ENCODE measurements around the gene SPAG4.

Gene SPAG4

GRCh38 chr20:35625584-35626385, 10.2 kb downstream of the SPAG4 start:
- no peak for DNase-seq

DNA sequence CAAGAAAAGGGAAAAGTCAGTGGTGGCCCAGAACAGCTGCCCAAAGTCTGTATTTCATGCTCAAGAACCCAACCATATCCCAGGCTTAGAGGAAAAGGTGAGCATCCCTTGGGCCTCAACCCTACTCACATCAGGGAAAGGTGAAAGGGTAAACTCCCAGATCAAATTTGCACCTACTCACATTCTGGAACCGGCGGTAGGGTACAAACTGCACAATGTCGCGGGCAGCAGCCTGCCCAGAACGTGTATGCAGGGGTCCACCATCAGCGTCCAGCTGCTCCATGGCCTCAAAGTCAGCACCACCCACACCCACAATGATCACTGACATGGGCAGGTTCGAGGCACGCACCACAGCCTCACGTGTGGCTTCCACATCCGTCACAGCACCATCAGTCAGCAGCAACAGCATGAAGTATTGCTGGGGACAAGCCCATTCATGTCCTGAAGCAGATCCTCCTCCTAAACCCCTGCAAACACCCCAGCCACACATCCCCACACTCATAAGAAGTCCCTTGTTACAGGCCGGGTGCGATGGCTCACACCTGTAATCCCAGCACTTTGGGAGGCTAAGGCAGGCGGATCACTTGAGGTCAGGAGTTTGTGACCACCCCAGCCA, 10.9 kb downstream of the SPAG4 start:
- no peak for DNase-seq

GRCh38 chr20:35627121-35627520, 11.5 kb downstream of the SPAG4 start:
- DNase-seq, result no peak

DNA sequence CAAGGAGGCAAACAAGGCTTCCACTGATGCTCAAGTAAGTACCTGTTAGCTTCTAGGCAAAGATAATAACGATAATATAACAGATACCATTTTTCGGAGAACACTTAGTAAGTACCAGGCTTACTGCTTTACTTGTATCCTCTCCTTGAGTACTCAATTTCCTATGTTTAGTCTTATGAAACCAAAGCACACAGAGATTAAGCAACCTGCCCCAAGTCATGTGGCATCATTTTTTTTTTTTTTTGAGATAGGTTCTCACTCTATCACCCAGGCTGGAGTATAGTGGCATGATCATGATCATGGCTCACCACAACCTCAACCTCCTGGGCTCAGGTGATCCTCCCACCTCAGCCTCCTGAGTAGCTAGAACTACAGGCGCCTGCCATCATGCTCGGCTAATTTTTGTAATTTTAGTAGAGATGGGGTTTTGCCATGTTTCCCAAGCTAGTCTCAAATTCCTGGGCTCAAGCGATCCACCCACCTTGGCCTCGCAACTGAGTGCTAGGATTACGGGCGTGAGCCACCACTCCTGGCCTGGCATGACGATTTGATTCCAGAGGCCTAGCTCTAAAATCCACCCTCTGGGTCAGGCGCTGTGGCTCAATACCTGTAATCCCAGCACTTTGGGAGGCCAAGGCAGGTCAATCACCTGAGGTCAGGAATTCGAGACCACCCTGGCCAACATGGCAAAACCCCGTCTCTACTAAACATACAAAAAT, 14.0 kb downstream of the SPAG4 start:
- no peak for DNase-seq

DNA sequence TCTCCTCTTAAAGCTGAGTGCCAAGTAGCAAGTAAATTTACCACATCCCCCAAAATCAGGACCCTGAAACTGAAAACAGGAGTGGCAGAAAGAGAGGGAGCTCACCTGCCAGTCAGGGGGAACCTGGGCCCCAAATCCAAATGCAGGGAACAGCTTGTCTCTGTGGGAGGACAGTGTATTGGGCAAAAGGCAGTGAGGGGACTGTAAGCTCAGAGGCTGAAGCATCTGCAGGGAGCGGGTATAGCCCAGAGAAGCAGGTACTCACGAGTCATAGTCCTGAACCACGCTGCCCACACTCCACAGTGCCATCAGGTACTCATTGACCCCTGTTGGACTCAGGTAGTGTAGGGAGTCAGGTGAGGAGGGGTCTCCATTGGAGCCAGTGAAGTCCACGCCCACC, 15.0 kb downstream of the SPAG4 start:
- DNase-seq, result no peak

DNA sequence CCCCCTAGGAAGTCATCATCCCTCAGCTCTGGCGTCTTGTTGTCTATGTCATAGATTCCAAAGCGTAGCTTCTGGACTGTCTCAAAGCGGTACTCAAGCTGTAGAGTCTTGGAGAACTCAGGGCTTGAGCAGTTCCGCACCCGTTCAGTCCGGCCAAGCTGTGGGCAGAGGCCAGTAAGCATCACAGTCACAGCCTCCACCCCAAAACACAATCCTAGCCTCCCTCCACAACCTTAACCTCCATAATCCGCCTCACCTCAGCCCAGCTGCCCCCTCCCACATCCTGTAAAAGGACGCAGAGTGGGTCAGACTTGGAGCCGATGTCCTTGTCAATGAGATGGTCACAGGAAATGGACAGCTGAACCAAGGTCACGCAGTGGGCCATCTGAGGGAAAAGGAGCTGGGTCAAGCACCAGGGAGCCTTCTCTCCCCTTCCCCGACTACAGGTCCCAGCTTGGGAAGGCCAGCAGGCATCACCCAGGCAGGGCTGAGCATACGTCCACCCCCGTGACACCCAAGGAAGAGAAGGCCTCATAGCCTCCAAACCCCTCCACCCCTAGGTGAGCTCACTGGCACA, 17.0 kb downstream of the SPAG4 start:
- DNase-seq, result no peak

DNA sequence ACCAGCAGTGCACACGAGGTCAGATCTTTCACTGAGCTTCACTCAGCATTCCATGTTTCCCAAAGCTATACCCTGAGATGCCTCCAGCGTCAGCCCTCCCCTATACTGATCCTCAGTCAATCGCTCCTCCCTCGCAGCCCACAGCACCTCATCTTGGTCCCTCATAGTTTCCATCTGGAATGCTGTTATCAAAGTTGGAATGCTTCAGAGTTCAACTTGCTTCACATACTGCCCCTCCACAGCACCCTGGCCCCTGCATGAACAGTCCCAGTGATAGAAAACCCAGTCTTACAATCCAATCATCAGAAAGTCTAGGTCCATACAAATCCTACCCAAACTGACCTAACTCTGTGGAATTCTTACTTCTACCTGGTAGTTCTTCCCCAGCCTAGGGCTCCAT, 20.0 kb downstream of the SPAG4 start:
- DNase-seq, result no peak

- no peak for DNase-seq
Measured at GRCh38 chr20:35636095-35636494, 20.5 kb downstream of the SPAG4 start.

DNA sequence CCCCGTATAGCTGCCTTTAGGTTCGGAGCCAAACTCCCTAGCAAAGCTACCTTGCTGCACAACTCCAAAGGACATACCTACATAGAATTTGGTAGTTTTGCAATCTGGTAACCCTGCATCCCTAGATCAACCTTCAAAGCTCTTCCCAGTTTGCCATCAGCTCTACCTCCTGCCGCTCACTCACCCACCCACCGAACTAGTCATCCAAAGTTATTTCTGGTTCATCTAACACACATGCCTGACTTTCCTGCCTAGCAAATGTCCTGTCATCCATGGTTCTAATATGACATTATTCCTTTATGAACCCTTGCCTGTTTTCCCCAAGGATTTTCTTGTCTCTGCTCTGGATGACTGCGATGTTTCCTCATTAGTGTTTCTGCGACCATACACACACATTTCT, 21.6 kb downstream of the SPAG4 start:
- DNase-seq, result no peak

GRCh38 chr20:35638751-35639150, 23.1 kb downstream of the SPAG4 start:
- no peak for DNase-seq

DNA sequence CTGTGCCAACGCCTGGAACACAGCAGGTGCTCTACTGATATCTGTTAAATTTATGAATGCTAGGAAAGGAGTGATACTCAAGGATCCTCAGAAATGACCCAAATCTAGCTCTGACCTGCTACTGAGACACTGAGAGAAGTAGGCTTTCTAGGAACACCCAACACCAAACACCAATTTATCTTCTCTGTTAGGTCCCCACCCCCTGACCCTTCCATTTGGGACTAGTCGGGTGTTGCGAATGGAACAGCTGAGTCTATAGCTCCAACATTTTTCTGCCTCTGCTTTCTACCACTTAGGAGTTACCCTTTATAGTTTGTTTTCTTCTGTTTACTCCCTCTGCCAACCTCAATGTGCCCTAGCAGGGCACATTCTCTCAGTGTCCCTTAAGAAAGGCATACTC, 25.1 kb downstream of the SPAG4 start:
- DNase-seq, result no peak

DNA sequence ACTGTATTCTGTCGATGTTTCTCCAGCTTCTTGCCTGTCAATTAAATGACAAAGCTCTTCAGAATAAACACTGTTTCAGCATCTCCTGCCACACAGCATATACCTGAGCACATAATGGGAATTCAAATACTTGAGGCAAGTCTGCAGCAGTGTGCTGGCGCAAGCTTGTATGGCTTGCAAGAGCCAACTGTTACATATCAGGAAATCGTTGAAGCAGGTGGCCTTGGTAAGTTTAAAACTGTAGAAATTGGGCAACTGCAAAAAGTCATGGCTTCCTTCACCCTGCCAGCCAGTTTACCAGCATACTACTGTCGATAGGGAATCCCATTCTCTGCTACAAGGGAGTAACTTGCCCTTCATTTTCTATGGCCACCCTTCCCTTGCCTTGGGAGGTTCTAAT, 26.1 kb downstream of the SPAG4 start:
- DNase-seq, result no peak

- no peak for DNase-seq
Measured at GRCh38 chr20:35643045-35643444, 27.4 kb downstream of the SPAG4 start.

- DNase-seq, result no peak
Measured at GRCh38 chr20:35644806-35645205, 29.2 kb downstream of the SPAG4 start.

DNA sequence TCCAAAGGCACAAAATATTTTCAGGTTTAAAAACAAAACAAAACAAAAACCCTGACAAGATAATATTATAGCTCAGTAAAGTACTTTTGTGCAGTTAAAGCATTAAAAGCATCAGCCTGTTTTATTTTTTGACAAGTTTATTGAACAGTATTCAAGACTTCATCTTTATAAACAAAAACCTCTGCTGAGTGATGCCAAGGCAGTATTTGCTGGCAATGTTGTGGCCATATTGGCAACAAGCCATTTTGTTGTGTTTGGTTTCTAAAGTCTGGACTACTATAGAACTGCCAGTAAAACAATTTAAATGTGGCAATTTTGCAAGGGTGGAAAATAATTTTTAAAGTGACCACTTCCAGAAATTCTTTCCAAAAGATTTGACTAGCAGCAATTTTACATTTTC, 33.2 kb downstream of the SPAG4 start:
- DNase-seq, result no peak

DNA sequence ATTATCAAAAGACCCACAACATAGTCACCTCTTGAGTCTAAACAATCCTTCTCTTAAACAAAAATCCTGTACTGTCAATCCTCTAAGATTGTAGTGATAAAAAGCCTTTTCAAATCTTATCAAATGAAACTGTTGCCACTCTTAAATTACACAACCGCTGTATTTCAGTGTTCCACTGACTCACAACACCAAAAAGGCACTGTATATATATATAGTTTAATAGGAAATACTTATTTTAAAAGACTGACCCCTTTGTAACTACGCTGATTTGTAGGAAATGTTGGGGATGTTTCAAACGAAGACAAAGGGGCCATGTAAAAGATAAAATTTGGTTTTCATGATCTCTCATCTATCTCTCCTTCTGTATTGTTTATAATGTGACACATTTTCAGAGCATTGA, 35.0 kb downstream of the SPAG4 start:
- no peak for DNase-seq

GRCh38 chr20:35651958-35652357, 36.3 kb downstream of the SPAG4 start:
- DNase-seq, result no peak

DNA sequence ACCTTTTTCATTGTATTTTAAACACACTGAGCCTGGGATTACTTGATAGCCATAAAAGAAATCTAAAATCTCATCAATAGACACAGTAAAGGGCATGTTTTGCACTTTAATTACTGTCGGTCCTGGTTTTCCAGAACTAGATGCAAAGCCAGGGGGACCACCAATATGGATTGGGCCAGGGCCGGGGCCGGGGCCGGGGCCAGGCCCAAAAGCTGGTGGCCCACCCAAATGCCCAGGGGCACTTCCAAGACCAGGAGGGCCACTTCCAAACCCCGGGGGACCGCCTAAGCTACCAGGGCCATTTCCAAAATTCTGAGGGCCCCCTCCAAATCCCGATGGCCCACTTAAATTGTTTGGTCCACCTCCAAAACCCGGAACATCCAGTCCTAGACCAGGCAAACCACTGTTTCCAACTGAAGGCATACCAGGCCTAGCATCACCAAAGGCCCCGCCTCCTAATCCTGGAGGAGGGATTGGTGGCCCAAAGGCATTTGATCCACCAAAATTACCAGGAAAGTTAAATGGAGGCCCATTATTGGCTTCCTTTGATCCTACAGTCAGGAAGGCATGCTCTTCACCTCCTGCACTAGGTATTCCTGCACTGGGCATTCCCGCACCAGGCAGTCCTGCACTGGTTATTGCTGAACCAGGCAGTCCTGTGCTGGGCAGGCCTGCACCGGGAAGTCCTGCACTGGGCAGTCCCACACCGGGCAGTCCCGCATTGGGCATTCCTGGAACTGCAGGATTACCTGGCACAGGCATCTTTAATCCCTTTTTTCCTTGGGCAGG, 37.2 kb downstream of the SPAG4 start:
- DNase-seq, result no peak

- no peak for DNase-seq
Measured at GRCh38 chr20:35653430-35653734, 37.8 kb downstream of the SPAG4 start.

DNA sequence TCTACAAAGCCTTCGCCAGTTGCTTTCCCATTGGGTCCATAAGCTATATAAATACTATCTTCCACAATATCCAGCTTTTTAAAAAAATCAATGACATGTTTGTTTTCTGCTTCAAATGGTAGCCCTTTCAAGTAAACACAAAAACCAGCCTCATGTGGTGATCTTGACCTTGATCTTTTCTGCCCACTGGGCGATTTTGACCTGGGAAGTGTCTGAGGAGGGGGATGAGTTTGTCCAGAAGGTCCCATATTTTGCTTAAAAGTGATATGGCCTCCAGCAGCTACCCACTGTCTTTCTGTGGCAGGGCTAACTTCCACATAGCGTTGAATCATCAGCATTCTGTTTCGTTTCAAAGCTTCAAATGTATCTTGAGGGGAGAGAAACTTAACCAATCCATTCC, 38.3 kb downstream of the SPAG4 start:
- no peak for DNase-seq

- no peak for DNase-seq
Measured at GRCh38 chr20:35654415-35654814, 38.8 kb downstream of the SPAG4 start.

GRCh38 chr20:35657271-35657670, 41.6 kb downstream of the SPAG4 start:
- DNase-seq, result no peak

All from stimulated activated CD4-positive, alpha-beta T cell treated with anti-CD3 and anti-CD28 coated beads, Interleukin-1b, Interleukin-23, amount 100 ng/mL, for 48 hours (primary cell).